ENCODE measurements around the gene PCGF1. TPM values are rescaled to one million over a fixed set of nuclear protein-coding genes. Genes with fewer than 3 reads are reported as not detected.

Gene PCGF1
- total and polyA plus RNA-seq, 2 of the 13 experiments (the other 11 are each of a cell fraction or from before 2014, with no cell fraction given), result 20.4 to 22.6 TPM

DNA sequence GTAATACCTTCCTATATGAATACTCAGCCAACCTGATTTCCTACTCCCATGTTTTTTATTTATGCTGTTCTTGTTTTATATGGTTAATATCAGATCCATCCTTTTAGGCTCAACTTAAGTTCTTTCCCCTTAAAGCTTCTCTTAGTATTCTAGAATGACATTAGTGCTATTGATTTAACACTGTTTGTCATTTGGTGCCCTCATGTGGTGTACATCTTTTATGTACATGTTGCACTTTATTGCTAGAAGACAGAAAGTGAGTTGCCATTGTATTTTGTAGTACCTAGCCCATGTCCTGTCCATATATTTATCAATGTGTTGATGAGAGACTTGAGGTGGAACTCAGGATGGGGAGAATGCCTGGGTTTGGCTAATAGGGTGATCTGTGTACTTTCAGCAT, 24.7 kb upstream of the PCGF1 start (continued):
- TF ChIP-seq MAFK (conservative IDR thresholded peaks at IDR 0.05 in 1 of 2, IDR thresholded peaks at IDR 0.05 in 1 of 2; ENCODE audit: low read length in 2 of 2) (peak; percentile 73 to 77), HNRNPUL1 (IDR thresholded peaks at IDR 0.05; ENCODE audit: low read depth, low read length) (no peak), ZNF781 (CRISPR knock-in tag; IDR thresholded peaks at IDR 0.05; ENCODE audit: borderline replicate concordance, not compliant biosample characterization) (no peak), ZNF563 (CRISPR knock-in tag; IDR thresholded peaks at IDR 0.05) (no peak), CREB1 (IDR thresholded peaks at IDR 0.05) (no peak), CREB1 (CRISPR knock-in tag; IDR thresholded peaks at IDR 0.05) (no peak), MAFF (IDR thresholded peaks at IDR 0.05; ENCODE audit: low read depth, low read length) (peak; percentile 71), RFX1 (IDR thresholded peaks at IDR 0.05) (no peak), STAG1 (CRISPR knock-in tag; IDR thresholded peaks at IDR 0.05) (peak; percentile 90), SAP130 (CRISPR knock-in tag; IDR thresholded peaks at IDR 0.05; ENCODE audit: low read depth) (peak; percentile 40; the same call in 1 of the 2 replicates), MAFG (CRISPR knock-in tag; IDR thresholded peaks at IDR 0.05) (no peak), ELF3 (CRISPR knock-in tag; IDR thresholded peaks at IDR 0.05) (peak; percentile 18; the same call in 1 of the 2 replicates), ZNF224 (CRISPR knock-in tag; IDR thresholded peaks at IDR 0.05) (no peak), FOXA1 (IDR thresholded peaks at IDR 0.05) (no peak), FOXA1 (CRISPR knock-in tag; IDR thresholded peaks at IDR 0.05) (peak; percentile 64), RAD21 (CRISPR knock-in tag; IDR thresholded peaks at IDR 0.05) (peak; percentile 59; the same call in 1 of the 2 replicates), ZNF746 (CRISPR knock-in tag; IDR thresholded peaks at IDR 0.05) (no peak), PCBP1 (IDR thresholded peaks at IDR 0.05; ENCODE audit: borderline replicate concordance, low read depth, low read length) (no peak), THAP11 (CRISPR knock-in tag; IDR thresholded peaks at IDR 0.05) (peak; percentile 46; the same call in 1 of the 2 replicates), ZNF670 (CRISPR knock-in tag; IDR thresholded peaks at IDR 0.05; ENCODE audit: borderline replicate concordance) (no peak), ZSCAN30 (CRISPR knock-in tag; IDR thresholded peaks at IDR 0.05) (no peak)
- TF ChIP-seq, protein P1, sequence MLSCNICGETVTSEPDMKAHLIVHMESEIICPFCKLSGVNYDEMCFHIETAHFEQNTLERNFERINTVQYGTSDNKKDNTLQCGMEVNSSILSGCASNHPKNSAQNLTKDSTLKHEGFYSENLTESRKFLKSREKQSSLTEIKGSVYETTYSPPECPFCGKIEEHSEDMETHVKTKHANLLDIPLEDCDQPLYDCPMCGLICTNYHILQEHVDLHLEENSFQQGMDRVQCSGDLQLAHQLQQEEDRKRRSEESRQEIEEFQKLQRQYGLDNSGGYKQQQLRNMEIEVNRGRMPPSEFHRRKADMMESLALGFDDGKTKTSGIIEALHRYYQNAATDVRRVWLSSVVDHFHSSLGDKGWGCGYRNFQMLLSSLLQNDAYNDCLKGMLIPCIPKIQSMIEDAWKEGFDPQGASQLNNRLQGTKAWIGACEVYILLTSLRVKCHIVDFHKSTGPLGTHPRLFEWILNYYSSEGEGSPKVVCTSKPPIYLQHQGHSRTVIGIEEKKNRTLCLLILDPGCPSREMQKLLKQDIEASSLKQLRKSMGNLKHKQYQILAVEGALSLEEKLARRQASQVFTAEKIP (CRISPR knock-in tag; IDR thresholded peaks at IDR 0.05; ENCODE audit: borderline replicate concordance), result no peak
- TF ChIP-seq, protein P2, sequence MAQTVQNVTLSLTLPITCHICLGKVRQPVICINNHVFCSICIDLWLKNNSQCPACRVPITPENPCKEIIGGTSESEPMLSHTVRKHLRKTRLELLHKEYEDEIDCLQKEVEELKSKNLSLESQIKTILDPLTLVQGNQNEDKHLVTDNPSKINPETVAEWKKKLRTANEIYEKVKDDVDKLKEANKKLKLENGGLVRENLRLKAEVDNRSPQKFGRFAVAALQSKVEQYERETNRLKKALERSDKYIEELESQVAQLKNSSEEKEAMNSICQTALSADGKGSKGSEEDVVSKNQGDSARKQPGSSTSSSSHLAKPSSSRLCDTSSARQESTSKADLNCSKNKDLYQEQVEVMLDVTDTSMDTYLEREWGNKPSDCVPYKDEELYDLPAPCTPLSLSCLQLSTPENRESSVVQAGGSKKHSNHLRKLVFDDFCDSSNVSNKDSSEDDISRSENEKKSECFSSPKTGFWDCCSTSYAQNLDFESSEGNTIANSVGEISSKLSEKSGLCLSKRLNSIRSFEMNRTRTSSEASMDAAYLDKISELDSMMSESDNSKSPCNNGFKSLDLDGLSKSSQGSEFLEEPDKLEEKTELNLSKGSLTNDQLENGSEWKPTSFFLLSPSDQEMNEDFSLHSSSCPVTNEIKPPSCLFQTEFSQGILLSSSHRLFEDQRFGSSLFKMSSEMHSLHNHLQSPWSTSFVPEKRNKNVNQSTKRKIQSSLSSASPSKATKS (CRISPR knock-in tag; IDR thresholded peaks at IDR 0.05), result no peak
